Natural killer cell (primary cell): ENCODE measurements around the gene PITPNB. TPM values are rescaled to one million over a fixed set of nuclear protein-coding genes. Genes with fewer than 3 reads are reported as not detected.
A peak's percentile ranks its signal among the peaks of the same experiment; 100 is the strongest.

Experiments used
- ATAC-seq, 3 donors: fragments of 150-1000 bp in 2 of 3; fragments of 200-7000 bp in 1 of 3; cut with Tn5 transposase; 1 replicate in 1 of 3; 2 replicates in 2 of 3; pipeline ENCODE4 v1.10.0; 2021; ENCODE audit warnings: mild to moderate bottlenecking in 2 of 3, moderate library complexity in 2 of 3
- DNase-seq, 2 donors: peaks; one replicate each; pipeline versions ENCODE4 v3.0.0 to v3.0.0-alpha.2; 2013 to 2021; ENCODE audit warnings: mixed read lengths in 1 of 2
- H3K27ac ChIP-seq: one replicate; pipeline ENCODE4 v1.5.1; 2013; ENCODE audit warnings: mild to moderate bottlenecking, low read length
- H3K27me3 ChIP-seq: one replicate; pipeline ENCODE4 v1.6.1; 2013; ENCODE audit warnings: low read length; ENCODE audit not compliant: control insufficient read depth, insufficient read depth
- H3K36me3 ChIP-seq: one replicate; pipeline ENCODE4 v1.6.1; 2013; ENCODE audit warnings: low read length; ENCODE audit not compliant: control insufficient read depth, insufficient read depth
- H3K4me1 ChIP-seq: one replicate; pipeline ENCODE4 v1.6.1; 2013; ENCODE audit warnings: low read length; ENCODE audit not compliant: control insufficient read depth, insufficient read depth
- H3K4me3 ChIP-seq: one replicate; pipeline ENCODE4 v1.5.1; 2013; ENCODE audit warnings: low read length
- H3K9me3 ChIP-seq: one replicate; pipeline ENCODE4 v1.6.1; 2013; ENCODE audit warnings: low read length; ENCODE audit not compliant: control insufficient read depth, insufficient read depth
- H3K27ac Mint-ChIP-seq, 2 donors: one replicate each; pipeline ENCODE4 v1.8.0; 2022; ENCODE audit warnings: mild to moderate bottlenecking in 2 of 2, mixed read lengths in 2 of 2, moderate library complexity in 1 of 2
- H3K27me3 Mint-ChIP-seq, 2 donors: one replicate each; pipeline ENCODE4 v1.8.0; 2022; ENCODE audit warnings: low read depth in 2 of 2, mixed read lengths in 2 of 2
- H3K36me3 Mint-ChIP-seq: one replicate; pipeline ENCODE4 v1.8.0; 2022; ENCODE audit warnings: mixed read lengths
- H3K4me1 Mint-ChIP-seq, 2 donors: one replicate each; pipeline ENCODE4 v1.8.0; 2022; ENCODE audit warnings: mixed read lengths in 2 of 2
- H3K4me3 Mint-ChIP-seq: one replicate; pipeline ENCODE4 v1.8.0; 2022; ENCODE audit warnings: mild to moderate bottlenecking, moderate library complexity, mixed read lengths
- H3K9me3 Mint-ChIP-seq, 2 donors: one replicate each; pipeline ENCODE4 v1.8.0; 2022; ENCODE audit warnings: mixed read lengths in 2 of 2
- CTCF ChIP-seq: fragments of 200-600 bp; IDR thresholded peaks from one replicate; pipeline ENCODE4 v1.8.0; 2022; ENCODE audit warnings: antibody characterized with exemption
- WGBS: methylation state at CpG from one replicate; pipeline ENCODE4 v1.1.7; 2013; ENCODE audit warnings: missing lambda C conversion rate; ENCODE audit not compliant: insufficient coverage; 5-methylcytosine and 5-hydroxymethylcytosine counted together
- intact Hi-C: fragments of 100-400 bp; cut with micrococcal nuclease; formaldehyde crosslinking; loops from one replicate; pipeline ENCODE4 v1.14.2; 2022
- total RNA-seq, 4 donors: library from RNA; stranded (reverse); fragments of 120-200 nt in 1 of 4; gene quantifications; one replicate each; pipeline versions ENCODE4 v1.2.3 to v1.2.4, GENCODE V29; 2013 to 2022

PITPNB gene
- total RNA-seq, result 10 to 100 TPM; 58.4 to 77.7 (median 65.1) TPM
- 38.4 TPM for total RNA-seq (2013)

DNA sequence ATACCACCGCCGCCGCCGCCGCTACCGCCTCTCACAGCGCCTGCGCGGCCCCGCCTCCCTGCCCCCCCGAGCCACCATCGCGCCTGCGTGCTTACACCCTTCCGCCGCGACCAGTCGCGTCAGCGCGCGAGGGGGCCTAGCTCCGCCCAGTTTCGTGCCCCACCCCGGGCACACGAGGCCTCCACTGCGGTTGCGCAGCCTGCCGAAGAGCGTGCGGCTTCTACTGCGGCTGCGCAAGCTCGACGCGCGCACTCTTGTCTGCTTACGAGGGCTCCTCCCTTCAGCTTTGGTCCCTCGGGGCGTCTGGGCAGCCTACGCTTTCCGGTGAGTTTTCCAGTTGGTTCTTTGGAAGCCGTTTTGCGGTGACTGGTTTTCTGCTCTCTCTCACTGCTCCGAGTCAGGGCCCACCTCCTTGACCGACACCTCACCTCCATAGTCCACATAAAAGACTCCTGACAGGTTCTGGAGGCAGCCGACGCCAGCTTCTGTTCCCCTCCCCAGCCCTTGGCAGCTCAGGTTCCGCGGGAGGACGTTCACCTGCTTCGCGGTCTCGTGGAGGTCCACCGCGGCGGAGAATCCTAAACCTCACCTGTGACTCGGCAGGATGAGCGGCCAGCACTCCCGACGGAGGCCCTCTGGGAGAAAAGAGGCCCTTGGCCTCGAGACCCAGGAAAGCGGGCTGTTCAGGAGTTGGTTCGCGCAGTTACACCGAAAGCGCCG, at the start of gene PITPNB:
PITPNB (minus strand) TSS at position 35 of the 720 bp plus-strand sequence. CDS start 65 bp downstream, outside the sequence.
- ATAC-seq (peak; percentile 90 to 97 (median 90)), DNase-seq (peak; percentile 99 to 100)
- H3K9me3 ChIP-seq, result no peaks in the 10 kb centered on the region
- peak within 1 kb of the TSS; percentile 83 for H3K4me3 ChIP-seq
- no peaks in the 10 kb centered on the region for H3K9me3 Mint-ChIP-seq
- H3K4me1 ChIP-seq, result peaks cover 19% of the 10 kb centered on the region
- H3K27ac ChIP-seq, result peak within 1 kb of the TSS; percentile 94
- no peaks in the 10 kb centered on the region for H3K27me3 ChIP-seq
- under 1% methylated on average over 68 of the region's 68 CpGs for WGBS
- no peaks in the 10 kb centered on the region for H3K27me3 Mint-ChIP-seq
- no peaks in the 10 kb centered on the region for H3K36me3 ChIP-seq
- H3K4me3 Mint-ChIP-seq, result peak within 1 kb of the TSS; percentile 96
- TF ChIP-seq CTCF, result no peak
- peak within 1 kb of the TSS; percentile 96 to 99 for H3K27ac Mint-ChIP-seq
- no peaks in the 10 kb centered on the region for H3K36me3 Mint-ChIP-seq
- peaks cover 42 to 58% of the 10 kb centered on the region in 2 donors for H3K4me1 Mint-ChIP-seq
- intact Hi-C loops, result loop anchor here (10.0 kb wide), 1 partner anchor 1345 kb away; the partner anchor contains the start of genes EWSR1 and RHBDD3

- 95% methylated on average over 15 of the region's 15 CpGs for WGBS
- no peaks in the 10 kb centered on the region for H3K27me3 Mint-ChIP-seq
- no peaks in the 10 kb centered on the region for H3K9me3 Mint-ChIP-seq
- Histone ChIP-seq H3K9me3 (no peaks in the 10 kb centered on the region), H3K27me3 (no peaks in the 10 kb centered on the region), H3K27ac (no peak overlapping the region), H3K4me3 (no peak overlapping the region), H3K4me1 (no peaks in the 10 kb centered on the region), H3K36me3 (no peaks in the 10 kb centered on the region)
- TF ChIP-seq CTCF, result no peak
- intact Hi-C loops, result no loop called here
- H3K4me1 Mint-ChIP-seq, result no peaks in the 10 kb centered on the region
- no peak overlapping the region for H3K4me3 Mint-ChIP-seq
- no peak overlapping the region for H3K27ac Mint-ChIP-seq
- ATAC-seq, result no peak
- H3K36me3 Mint-ChIP-seq, result no peaks in the 10 kb centered on the region
- no peak for DNase-seq
These were observed 47.4 kb upstream of the PITPNB start for GRCh38 chr22:27966168-27967064.

DNA sequence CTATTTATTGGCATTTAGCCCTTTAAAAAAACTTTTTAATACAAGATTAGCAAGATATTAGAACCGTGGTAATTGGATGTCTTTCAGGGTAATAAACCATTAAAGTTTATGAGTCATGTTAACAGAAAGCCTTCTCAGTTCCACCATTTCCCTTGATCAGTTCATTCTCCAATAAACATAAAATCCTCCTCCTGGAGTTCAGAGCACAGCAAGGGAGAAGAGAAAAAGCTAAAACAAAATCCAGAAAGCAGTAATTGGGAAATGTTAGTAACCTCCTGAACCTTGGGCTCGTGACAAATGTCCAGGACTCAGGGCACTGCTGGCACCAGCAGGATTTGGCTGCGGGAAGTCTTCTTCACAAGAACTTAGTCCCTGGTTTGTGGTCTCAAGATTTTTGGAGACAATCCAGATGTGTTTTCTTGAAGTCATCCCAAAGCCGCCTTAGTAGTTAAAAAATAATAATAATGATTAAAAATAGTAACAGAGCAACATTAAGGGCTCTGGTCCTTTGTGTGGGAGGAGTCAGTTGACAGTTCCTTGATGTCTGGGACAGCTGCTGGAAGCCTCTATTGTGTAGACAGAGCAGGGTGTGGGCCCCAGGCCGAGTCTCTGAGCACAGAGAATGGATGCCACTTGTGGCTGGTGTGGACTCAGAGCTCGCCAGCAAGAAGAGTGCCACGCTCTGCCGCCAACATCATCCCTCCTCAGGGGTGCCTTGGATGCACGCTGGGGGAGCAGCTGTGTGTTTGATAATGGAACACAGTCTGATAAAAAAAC, 43.4 kb upstream of the PITPNB start:
- H3K4me3 Mint-ChIP-seq, result no peak overlapping the region
- Histone ChIP-seq H3K4me3 (no peak overlapping the region), H3K36me3 (no peaks in the 10 kb centered on the region), H3K27ac (no peak overlapping the region), H3K9me3 (no peaks in the 10 kb centered on the region), H3K27me3 (no peaks in the 10 kb centered on the region), H3K4me1 (no peaks in the 10 kb centered on the region)
- ATAC-seq, result no peak
- WGBS, result 93% methylated on average over 7 of the region's 9 CpGs
- H3K9me3 Mint-ChIP-seq, result no peaks in the 10 kb centered on the region
- intact Hi-C loops, result no loop called here
- H3K27ac Mint-ChIP-seq, result no peak overlapping the region
- H3K4me1 Mint-ChIP-seq, result no peaks in the 10 kb centered on the region
- no peaks in the 10 kb centered on the region for H3K27me3 Mint-ChIP-seq
- TF ChIP-seq CTCF, result no peak
- no peaks in the 10 kb centered on the region for H3K36me3 Mint-ChIP-seq
- DNase-seq, result no peak
